NT2/D1 (cell line): ENCODE data around the gene KLHL29.

ENCODE experiments used
- SUZ12 ChIP-seq: IDR thresholded peaks from 2 replicates; pipeline ENCODE4 v1.6.1; 2011; ENCODE audit not compliant: insufficient read length, insufficient read depth; ENCODE audit errors: extremely low read depth
- ZNF274 ChIP-seq: IDR thresholded peaks from 2 replicates; pipeline ENCODE4 v1.6.1; 2011; ENCODE audit warnings: mild to moderate bottlenecking, low read depth, low read length

GRCh38 chr2:23617167-23617810, 232.3 kb downstream of the KLHL29 start:
- no peak for TF ChIP-seq SUZ12
- TF ChIP-seq ZNF274: no peak
